CD4-positive, CD25-positive, alpha-beta regulatory T cell (primary cell): Measurements from ENCODE around the gene PTPRN2. TPM values are rescaled to one million over a fixed set of nuclear protein-coding genes. Genes with fewer than 3 reads are reported as not detected.

Experiments used
- ATAC-seq, 2 donors: fragments of 150-1000 bp; cut with Tn5 transposase; one replicate each; pipeline ENCODE4 v1.10.0; 2021; ENCODE audit warnings: low read depth in 2 of 2, moderate number of reproducible peaks in 2 of 2, moderate library complexity in 1 of 2
- DNase-seq, 3 donors: peaks; one replicate each; pipeline versions ENCODE4 v3.0.0 to v3.0.0-alpha.2; 2012 to 2022; ENCODE audit warnings: mixed read lengths in 1 of 3
- H3K27ac ChIP-seq: one replicate; pipeline ENCODE4 v1.7.0; 2013; ENCODE audit warnings: mild to moderate bottlenecking, low read length; ENCODE audit not compliant: insufficient read depth, poor library complexity, severe bottlenecking
- H3K27me3 ChIP-seq: one replicate; pipeline ENCODE4 v1.7.0; 2013; ENCODE audit warnings: low read length; ENCODE audit not compliant: control insufficient read depth, insufficient read depth
- H3K36me3 ChIP-seq: one replicate; pipeline ENCODE4 v1.7.0; 2013; ENCODE audit warnings: mild to moderate bottlenecking, low read length, moderate library complexity; ENCODE audit not compliant: control insufficient read depth, insufficient read depth
- H3K4me1 ChIP-seq: 2 replicates; pipeline ENCODE4 v1.7.0; 2013; ENCODE audit warnings: mild to moderate bottlenecking, low read length; ENCODE audit not compliant: insufficient read depth, control insufficient read depth, poor library complexity, severe bottlenecking
- H3K4me3 ChIP-seq: one replicate; pipeline ENCODE4 v1.7.0; 2013; ENCODE audit warnings: low read depth, mild to moderate bottlenecking, low read length, moderate library complexity
- H3K9me3 ChIP-seq, 2 experiments: 1 replicate in 1 of 2; 2 replicates in 1 of 2; pipeline ENCODE4 v1.7.0; 2013; ENCODE audit warnings: low read length in 2 of 2, mild to moderate bottlenecking in 1 of 2, moderate library complexity in 1 of 2; ENCODE audit not compliant: control insufficient read depth in 2 of 2
- H3K27ac Mint-ChIP-seq, 3 donors: one replicate each; pipeline ENCODE4 v1.8.0; 2020 to 2022; ENCODE audit warnings: mild to moderate bottlenecking in 3 of 3, mixed read lengths in 3 of 3, moderate library complexity in 2 of 3
- H3K27me3 Mint-ChIP-seq: one replicate; pipeline ENCODE4 v1.8.0; 2022; ENCODE audit warnings: mild to moderate bottlenecking, mixed read lengths
- H3K36me3 Mint-ChIP-seq: one replicate; pipeline ENCODE4 v1.8.0; 2020; ENCODE audit warnings: mixed read lengths
- H3K4me1 Mint-ChIP-seq, 4 donors: one replicate each; pipeline ENCODE4 v1.8.0; 2020 to 2022; ENCODE audit warnings: mixed read lengths in 4 of 4, mild to moderate bottlenecking in 1 of 4
- H3K4me3 Mint-ChIP-seq, 4 donors: one replicate each; pipeline ENCODE4 v1.8.0; 2020 to 2022; ENCODE audit warnings: mild to moderate bottlenecking in 4 of 4, mixed read lengths in 4 of 4, moderate library complexity in 3 of 4
- H3K9me3 Mint-ChIP-seq, 7 donors: one replicate each; pipeline ENCODE4 v1.8.0; 2020 to 2022; ENCODE audit warnings: mixed read lengths in 7 of 7, mild to moderate bottlenecking in 3 of 7, moderate library complexity in 2 of 7
- polyA plus RNA-seq, 4 donors: library from polyadenylated mRNA; unstranded; fragments of 300-500 nt; fragmentation: Illumina TruSeq; gene quantifications; one replicate each; pipeline ENCODE4 v1.2.3, GENCODE V29; 2021
- total RNA-seq: library from RNA; stranded (reverse); gene quantifications from one replicate; pipeline ENCODE4 v1.2.3, GENCODE V29; 2022

The PTPRN2 gene
- total and polyA plus RNA-seq, 5 donors from 2014 or later: 1.6 to 4.7 (median 2.7) TPM

- Histone ChIP-seq H3K36me3 (no peaks in the 10 kb centered on the region), H3K9me3 (no peaks in the 10 kb centered on the region), H3K4me1 (no peaks in the 10 kb centered on the region), H3K27ac (no peak overlapping the region), H3K4me3 (no peak overlapping the region), H3K27me3 (no peaks in the 10 kb centered on the region)
- no peak for DNase-seq
- Mint-ChIP-seq H3K4me3 (no peak overlapping the region), H3K27ac (no peak overlapping the region), H3K4me1 (no peaks in the 10 kb centered on the region), H3K36me3 (no peaks in the 10 kb centered on the region), H3K9me3 (peaks cover 0 to 14% (median 2%) of the 10 kb centered on the region in 7 donors), H3K27me3 (no peaks in the 10 kb centered on the region)
- no peak for ATAC-seq
These were observed 266.4 kb downstream of the PTPRN2 start for GRCh38 chr7:158321056-158321700.

GRCh38 chr7:158320328-158320727 is 267.3 kb downstream of the PTPRN2 start:
- Histone ChIP-seq H3K27ac (no peak overlapping the region), H3K9me3 (peaks cover 1 to 3% of the 10 kb centered on the region in 2 experiments), H3K4me3 (no peak overlapping the region), H3K27me3 (no peaks in the 10 kb centered on the region), H3K36me3 (no peaks in the 10 kb centered on the region), H3K4me1 (no peaks in the 10 kb centered on the region)
- DNase-seq (no peak), ATAC-seq (no peak)
- Mint-ChIP-seq H3K4me3 (no peak overlapping the region), H3K9me3 (peaks cover 0 to 14% (median 3%) of the 10 kb centered on the region in 7 donors), H3K27ac (no peak overlapping the region), H3K36me3 (no peaks in the 10 kb centered on the region), H3K4me1 (no peaks in the 10 kb centered on the region), H3K27me3 (no peaks in the 10 kb centered on the region)

- Mint-ChIP-seq H3K4me3 (no peak overlapping the region), H3K4me1 (no peaks in the 10 kb centered on the region), H3K27me3 (no peaks in the 10 kb centered on the region), H3K27ac (no peak overlapping the region), H3K36me3 (no peaks in the 10 kb centered on the region), H3K9me3 (peaks cover 0 to 9% (median 2%) of the 10 kb centered on the region in 7 donors)
- Histone ChIP-seq H3K4me3 (no peak overlapping the region), H3K9me3 (peaks cover 1 to 9% of the 10 kb centered on the region in 2 experiments), H3K27ac (no peak overlapping the region), H3K4me1 (no peaks in the 10 kb centered on the region), H3K27me3 (no peaks in the 10 kb centered on the region), H3K36me3 (no peaks in the 10 kb centered on the region)
- ATAC-seq (no peak), DNase-seq (no peak)
These were observed 269.1 kb downstream of the PTPRN2 start for GRCh38 chr7:158318511-158318913.

GRCh38 chr7:158317238-158318205 is 270.1 kb downstream of the PTPRN2 start:
- H3K4me1 Mint-ChIP-seq: no peaks in the 10 kb centered on the region
- H3K4me1 ChIP-seq: no peaks in the 10 kb centered on the region
- peaks cover 0 to 9% (median 3%) of the 10 kb centered on the region in 7 donors for H3K9me3 Mint-ChIP-seq
- no peaks in the 10 kb centered on the region for H3K27me3 ChIP-seq
- peaks cover 1 to 15% of the 10 kb centered on the region in 2 experiments for H3K9me3 ChIP-seq
- H3K27ac Mint-ChIP-seq: no peak overlapping the region
- no peak overlapping the region for H3K4me3 Mint-ChIP-seq
- H3K36me3 ChIP-seq: no peaks in the 10 kb centered on the region
- no peak for DNase-seq
- no peaks in the 10 kb centered on the region for H3K36me3 Mint-ChIP-seq
- H3K27ac ChIP-seq: no peak overlapping the region
- no peaks in the 10 kb centered on the region for H3K27me3 Mint-ChIP-seq
- no peak overlapping the region for H3K4me3 ChIP-seq
- no peak for ATAC-seq

GRCh38 chr7:158316466-158317031 is 271.1 kb downstream of the PTPRN2 start:
- no peak for DNase-seq
- no peaks in the 10 kb centered on the region for H3K27me3 Mint-ChIP-seq
- Histone ChIP-seq H3K27ac (no peak overlapping the region), H3K36me3 (no peaks in the 10 kb centered on the region), H3K4me3 (no peak overlapping the region), H3K27me3 (no peaks in the 10 kb centered on the region), H3K4me1 (no peaks in the 10 kb centered on the region), H3K9me3 (peaks cover 1 to 15% of the 10 kb centered on the region in 2 experiments)
- peaks cover 0 to 16% (median 5%) of the 10 kb centered on the region in 7 donors for H3K9me3 Mint-ChIP-seq
- H3K36me3 Mint-ChIP-seq: no peaks in the 10 kb centered on the region
- H3K4me3 Mint-ChIP-seq: no peak overlapping the region
- H3K27ac Mint-ChIP-seq: no peak overlapping the region
- ATAC-seq: no peak
- H3K4me1 Mint-ChIP-seq: no peaks in the 10 kb centered on the region

- Mint-ChIP-seq H3K4me3 (no peak overlapping the region), H3K27me3 (no peaks in the 10 kb centered on the region), H3K4me1 (no peaks in the 10 kb centered on the region), H3K36me3 (no peaks in the 10 kb centered on the region), H3K9me3 (peaks cover 0 to 16% (median 6%) of the 10 kb centered on the region in 7 donors), H3K27ac (no peak overlapping the region)
- DNase-seq: no peak
- H3K4me1 ChIP-seq: no peaks in the 10 kb centered on the region
- H3K4me3 ChIP-seq: no peak overlapping the region
- H3K27ac ChIP-seq: no peak overlapping the region
- H3K27me3 ChIP-seq: no peaks in the 10 kb centered on the region
- no peaks in the 10 kb centered on the region for H3K36me3 ChIP-seq
- ATAC-seq: no peak
- H3K9me3 ChIP-seq: peaks cover 1 to 15% of the 10 kb centered on the region in 2 experiments
These were observed 271.7 kb downstream of the PTPRN2 start for GRCh38 chr7:158315881-158316280.

GRCh38 chr7:158315326-158315725 is 272.3 kb downstream of the PTPRN2 start:
- no peak overlapping the region for H3K27ac ChIP-seq
- no peaks in the 10 kb centered on the region for H3K27me3 Mint-ChIP-seq
- no peaks in the 10 kb centered on the region for H3K36me3 Mint-ChIP-seq
- no peak overlapping the region for H3K27ac Mint-ChIP-seq
- no peaks in the 10 kb centered on the region for H3K27me3 ChIP-seq
- no peaks in the 10 kb centered on the region for H3K36me3 ChIP-seq
- peaks cover 1 to 15% of the 10 kb centered on the region in 2 experiments for H3K9me3 ChIP-seq
- H3K4me1 Mint-ChIP-seq: no peaks in the 10 kb centered on the region
- no peak for DNase-seq
- ATAC-seq: no peak
- H3K4me3 ChIP-seq: no peak overlapping the region
- no peaks in the 10 kb centered on the region for H3K4me1 ChIP-seq
- peak overlapping the region in 1 of 4 donors; percentile 22 for H3K4me3 Mint-ChIP-seq
- H3K9me3 Mint-ChIP-seq: peaks cover 0 to 15% (median 6%) of the 10 kb centered on the region in 7 donors
